ENCODE data around the gene GIMD1.

GIMD1 gene

GRCh38 chr4:106315968-106316772 is 52.4 kb downstream of the GIMD1 start, which contains the start of the genes AIMP1 and TBCK:
Gene AIMP1 (plus strand): TSS chr4:106316550. CDS start chr4:106325010, 8,460 bp downstream.
Gene TBCK (minus strand): TSS chr4:106316209. CDS start chr4:106308960, 7,249 bp downstream.
- no CpG with 5 or more reads among the region's 44 CpGs for WGBS (ENCODE audit: insufficient coverage, insufficient read length)
- DNase-seq (ENCODE audit: low read depth, low spot score): peak; percentile 72
- H3K4me3 ChIP-seq (ENCODE audit: low read length): peak within 1 kb of the TSS; percentile 81

GRCh38 chr4:106315476-106315967 is 53.1 kb downstream of the GIMD1 start:
- no peak for DNase-seq (ENCODE audit: low read depth, low spot score)
- WGBS (ENCODE audit: insufficient coverage, insufficient read length): no CpG with 5 or more reads among the region's 13 CpGs
- H3K27ac ChIP-seq (ENCODE audit: low read length): no peak overlapping the region

More at GRCh38 chr4:106315968-106316772, 52.4 kb downstream of the GIMD1 start, which contains the start of the genes AIMP1 and TBCK:
- no peak within 1 kb of the TSS for H3K27ac ChIP-seq (ENCODE audit: low read length)
- no peaks in the 10 kb centered on the region for H3K4me1 ChIP-seq (ENCODE audit: control insufficient read depth, insufficient read depth, low read length)
- no peaks in the 10 kb centered on the region for H3K9me3 ChIP-seq (ENCODE audit: control insufficient read depth, insufficient read depth, low read length)
- no peaks in the 10 kb centered on the region for H3K36me3 ChIP-seq (ENCODE audit: control insufficient read depth, insufficient read depth, low read length)
- H3K27me3 ChIP-seq (ENCODE audit: control insufficient read depth, insufficient read depth, low read length): no peaks in the 10 kb centered on the region

GRCh38 chr4:106314960-106315359 is 53.6 kb downstream of the GIMD1 start:
- H3K27me3 ChIP-seq (ENCODE audit: control insufficient read depth, insufficient read depth, low read length): no peaks in the 10 kb centered on the region
- WGBS (ENCODE audit: insufficient coverage, insufficient read length): no CpG with 5 or more reads among the region's 6 CpGs
- no peaks in the 10 kb centered on the region for H3K9me3 ChIP-seq (ENCODE audit: control insufficient read depth, insufficient read depth, low read length)
- no peaks in the 10 kb centered on the region for H3K4me1 ChIP-seq (ENCODE audit: control insufficient read depth, insufficient read depth, low read length)
- no peak overlapping the region for H3K27ac ChIP-seq (ENCODE audit: low read length)
- no peak overlapping the region for H3K4me3 ChIP-seq (ENCODE audit: low read length)
- H3K36me3 ChIP-seq (ENCODE audit: control insufficient read depth, insufficient read depth, low read length): no peaks in the 10 kb centered on the region
- DNase-seq (ENCODE audit: low read depth, low spot score): no peak

More at GRCh38 chr4:106315476-106315967, 53.1 kb downstream of the GIMD1 start:
- Histone ChIP-seq H3K4me1 (ENCODE audit: control insufficient read depth, insufficient read depth, low read length) (no peaks in the 10 kb centered on the region), H3K36me3 (ENCODE audit: control insufficient read depth, insufficient read depth, low read length) (no peaks in the 10 kb centered on the region), H3K9me3 (ENCODE audit: control insufficient read depth, insufficient read depth, low read length) (no peaks in the 10 kb centered on the region), H3K27me3 (ENCODE audit: control insufficient read depth, insufficient read depth, low read length) (no peaks in the 10 kb centered on the region), H3K4me3 (ENCODE audit: low read length) (peak overlapping the region; percentile 81)

- Histone ChIP-seq H3K4me1 (ENCODE audit: control insufficient read depth, insufficient read depth, low read length) (no peaks in the 10 kb centered on the region), H3K4me3 (ENCODE audit: low read length) (no peak overlapping the region), H3K9me3 (ENCODE audit: control insufficient read depth, insufficient read depth, low read length) (no peaks in the 10 kb centered on the region), H3K27ac (ENCODE audit: low read length) (no peak overlapping the region), H3K36me3 (ENCODE audit: control insufficient read depth, insufficient read depth, low read length) (no peaks in the 10 kb centered on the region), H3K27me3 (ENCODE audit: control insufficient read depth, insufficient read depth, low read length) (no peaks in the 10 kb centered on the region)
- no CpG with 5 or more reads among the region's 3 CpGs for WGBS (ENCODE audit: insufficient coverage, insufficient read length)
- no peak for DNase-seq (ENCODE audit: low read depth, low spot score)
Observed at GRCh38 chr4:106312997-106313522, 55.5 kb downstream of the GIMD1 start.

GRCh38 chr4:106312377-106312776 is 56.2 kb downstream of the GIMD1 start:
- no CpG with 5 or more reads among the region's 1 CpG for WGBS (ENCODE audit: insufficient coverage, insufficient read length)
- Histone ChIP-seq H3K4me1 (ENCODE audit: control insufficient read depth, insufficient read depth, low read length) (no peaks in the 10 kb centered on the region), H3K9me3 (ENCODE audit: control insufficient read depth, insufficient read depth, low read length) (no peaks in the 10 kb centered on the region), H3K27ac (ENCODE audit: low read length) (no peak overlapping the region), H3K4me3 (ENCODE audit: low read length) (no peak overlapping the region), H3K27me3 (ENCODE audit: control insufficient read depth, insufficient read depth, low read length) (no peaks in the 10 kb centered on the region), H3K36me3 (ENCODE audit: control insufficient read depth, insufficient read depth, low read length) (no peaks in the 10 kb centered on the region)
- DNase-seq (ENCODE audit: low read depth, low spot score): no peak

Measured in iPS DF 6.9 (cell line).